DMS114 treated with DMSO at 0.1 percent for 48 hours (cell line): ENCODE results near the gene ATP5F1D.

Source experiments
- DNase-seq: peaks from one replicate; lab custom pipeline; 2025; ENCODE audit not compliant: unreplicated experiment; lab: John Stamatoyannopoulos, UW

Gene ATP5F1D

DNA sequence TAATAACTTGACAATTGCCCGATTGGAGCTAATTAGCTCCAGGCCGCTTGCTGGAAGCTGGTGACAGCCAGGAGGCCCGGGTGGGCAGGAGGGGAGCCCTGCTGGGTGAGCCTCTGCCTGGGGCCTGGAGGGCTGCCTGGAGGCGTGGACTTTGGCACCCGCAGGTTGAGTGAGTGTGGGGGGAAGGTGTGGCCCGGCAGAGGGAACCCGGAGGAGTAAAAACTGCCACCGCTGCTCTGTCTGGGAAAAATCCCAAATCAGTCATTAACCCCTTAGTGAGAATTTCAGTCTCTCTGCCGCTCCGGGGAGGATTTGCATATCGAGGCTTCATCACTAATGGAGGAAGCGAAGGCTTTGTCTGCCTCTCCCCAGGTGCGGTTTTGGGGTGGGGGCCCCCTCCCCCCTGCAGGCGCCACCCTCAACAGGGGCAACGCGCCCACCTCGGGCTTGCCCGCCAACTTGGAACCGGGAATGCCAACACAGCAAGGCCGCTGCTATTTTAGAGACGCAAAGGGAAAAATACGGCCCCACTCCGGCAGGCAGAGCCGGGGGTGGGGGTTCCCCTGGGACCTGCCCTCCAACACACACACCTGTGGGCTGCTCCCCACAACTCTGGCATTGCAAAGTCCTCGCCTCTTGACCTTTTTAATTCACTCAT lies 50.3 kb downstream of the ATP5F1D start:
- DNase-seq, result no peak

DNA sequence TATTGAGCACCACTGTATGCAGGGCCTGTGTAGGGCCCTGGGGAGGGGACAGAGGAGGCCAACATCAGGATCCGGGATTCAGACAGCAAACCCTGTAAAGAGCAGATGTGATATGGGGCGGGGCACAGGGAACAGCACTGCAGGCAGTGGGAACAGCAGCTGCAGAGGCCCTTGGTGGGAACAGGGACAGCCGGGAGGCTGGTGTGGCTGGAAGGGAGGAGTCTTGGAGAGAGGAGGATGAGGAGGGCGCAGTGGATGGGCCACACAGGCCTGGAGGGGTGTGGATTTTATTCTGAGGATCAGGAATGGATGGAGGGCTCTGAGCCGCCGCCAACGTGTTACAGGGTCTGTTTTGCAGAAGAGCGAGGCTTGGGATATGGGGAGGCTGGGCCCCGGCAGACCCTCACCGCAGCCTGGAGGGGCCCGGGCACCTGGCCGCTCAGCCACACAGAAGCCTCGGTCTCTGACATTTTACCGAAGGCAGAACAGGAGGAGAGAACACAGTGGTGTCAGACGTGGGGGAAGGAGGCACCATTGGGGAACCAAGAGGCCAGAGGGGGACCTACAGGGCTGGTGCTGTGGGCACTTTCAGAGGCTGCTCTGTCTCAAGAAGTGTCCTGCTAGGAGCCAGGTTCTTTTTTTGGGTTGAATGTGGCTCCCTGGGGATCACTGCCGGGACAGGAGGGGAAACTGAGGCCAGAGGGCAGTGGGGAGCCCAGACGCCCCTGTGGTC lies 51.0 kb downstream of the ATP5F1D start:
- no peak for DNase-seq

DNA sequence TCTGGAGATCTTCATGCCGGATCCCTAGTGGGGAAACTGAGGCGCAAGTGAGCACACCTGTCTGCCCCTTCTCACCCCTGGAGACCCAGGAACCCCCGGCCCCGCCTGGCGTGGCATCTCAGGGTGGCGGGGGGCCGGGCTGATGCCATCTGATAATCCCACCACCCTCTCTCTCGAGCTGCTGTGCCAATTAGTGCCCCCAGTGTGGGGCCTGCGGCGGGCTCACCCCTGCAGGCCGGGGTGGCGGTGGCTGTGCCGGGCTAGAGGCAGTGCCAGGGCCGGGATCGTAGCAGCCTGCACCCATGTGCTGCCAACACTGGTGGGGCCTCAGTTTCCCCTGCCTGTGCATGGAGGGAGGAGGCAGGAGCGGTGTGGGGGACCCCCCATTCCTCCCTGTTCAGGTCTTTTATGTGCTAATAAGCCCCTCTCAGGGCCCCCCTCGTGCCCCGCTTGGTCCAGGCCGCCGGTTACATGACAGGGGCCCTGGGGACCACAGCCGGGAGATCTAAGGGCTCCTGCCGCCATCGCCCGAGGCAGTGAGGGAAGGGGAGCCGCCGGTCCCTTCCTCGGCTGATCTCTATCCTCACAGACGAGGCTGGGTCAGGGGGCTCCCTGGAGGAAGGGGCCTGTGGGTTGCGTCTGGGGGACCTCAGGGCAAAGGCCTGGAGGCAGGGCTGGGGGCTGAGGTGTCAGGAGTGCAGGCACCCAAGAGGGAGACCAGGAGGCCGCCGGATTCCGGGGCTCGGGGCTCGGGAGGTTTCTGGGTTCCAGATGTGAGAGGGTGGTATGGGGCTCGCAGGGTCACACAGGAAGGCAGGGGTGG lies 52.4 kb downstream of the ATP5F1D start:
- DNase-seq, result no peak
